NCI-H82 (cell line): ENCODE data around the gene CFAP299.

Experiments
- DNase-seq: peaks from one replicate; lab custom pipeline; 2025; lab: John Stamatoyannopoulos, UW

Gene CFAP299

GRCh38 chr4:80927420-80927819 is 591.9 kb downstream of the CFAP299 start:
- no peak for DNase-seq

- no peak for DNase-seq
Observed at GRCh38 chr4:80931631-80932081, 596.1 kb downstream of the CFAP299 start.

- DNase-seq = no peak
Observed at GRCh38 chr4:80948141-80948540, 612.6 kb downstream of the CFAP299 start.

DNA sequence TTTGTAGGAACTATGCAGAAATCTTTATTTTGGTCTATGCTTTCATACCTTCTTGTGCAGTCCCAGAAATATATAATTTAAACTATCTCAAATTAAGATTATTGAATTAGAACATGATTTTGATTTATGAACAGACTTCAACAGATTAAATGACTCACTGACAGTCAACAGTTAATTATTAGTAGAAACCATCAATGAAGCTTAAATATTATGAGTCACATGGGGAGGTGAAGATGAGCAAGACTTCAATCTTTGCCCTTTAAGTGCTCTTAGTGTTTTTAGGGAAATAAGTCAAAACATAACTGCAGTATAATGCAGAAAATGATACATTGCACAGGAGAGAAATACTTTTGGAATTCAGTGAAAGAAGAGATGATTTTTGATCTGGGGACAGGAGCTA is 613.5 kb downstream of the CFAP299 start:
- no peak for DNase-seq

DNA sequence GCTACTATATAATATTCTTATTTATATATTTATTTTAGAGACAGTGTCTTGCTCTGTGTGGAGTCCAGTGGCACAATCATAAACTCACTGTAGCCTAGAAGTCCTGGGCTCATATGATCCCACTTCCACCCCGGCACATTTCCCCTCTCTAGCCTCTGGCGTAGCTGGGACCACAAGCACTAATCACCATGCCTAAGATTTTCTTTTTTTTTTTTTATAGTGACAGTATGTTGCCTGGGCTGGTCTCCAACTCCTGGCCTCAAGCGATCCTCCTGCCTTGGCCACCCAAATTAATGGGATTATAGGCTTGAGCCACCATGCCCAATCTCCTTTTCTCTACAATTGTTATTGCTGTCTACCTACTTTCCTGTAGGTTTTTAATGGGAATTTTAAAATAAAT is 620.9 kb downstream of the CFAP299 start:
- peak; percentile 47 for DNase-seq

DNA sequence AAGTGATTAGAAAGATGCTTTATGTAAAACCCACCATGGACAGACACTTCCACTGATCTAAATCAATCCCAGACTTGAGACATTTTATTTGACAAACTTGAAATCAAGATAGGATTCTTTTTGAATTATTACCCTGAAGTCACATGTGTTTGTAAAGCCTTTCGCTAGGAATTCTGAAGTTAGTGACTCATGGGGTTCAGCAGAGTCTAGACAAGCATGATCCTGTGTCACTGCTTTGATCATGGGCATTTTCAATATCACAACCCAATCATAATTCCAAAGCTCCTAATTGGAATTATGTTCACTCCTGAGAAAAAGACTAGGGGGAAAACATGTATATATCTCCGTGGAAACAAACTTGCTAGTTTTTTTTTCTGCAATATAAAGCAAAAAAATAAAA is 627.5 kb downstream of the CFAP299 start:
- peak; percentile 16 for DNase-seq

- peak; percentile 72 for DNase-seq
Observed at GRCh38 chr4:80967346-80967745, 631.8 kb downstream of the CFAP299 start.

- DNase-seq = no peak
Observed at GRCh38 chr4:80980239-80980638, 644.7 kb downstream of the CFAP299 start.

- no peak for DNase-seq
Observed at GRCh38 chr4:80986011-80986410, 650.5 kb downstream of the CFAP299 start.

- DNase-seq = peak; percentile 84
Observed at GRCh38 chr4:80989921-80990544, 654.5 kb downstream of the CFAP299 start.

DNA sequence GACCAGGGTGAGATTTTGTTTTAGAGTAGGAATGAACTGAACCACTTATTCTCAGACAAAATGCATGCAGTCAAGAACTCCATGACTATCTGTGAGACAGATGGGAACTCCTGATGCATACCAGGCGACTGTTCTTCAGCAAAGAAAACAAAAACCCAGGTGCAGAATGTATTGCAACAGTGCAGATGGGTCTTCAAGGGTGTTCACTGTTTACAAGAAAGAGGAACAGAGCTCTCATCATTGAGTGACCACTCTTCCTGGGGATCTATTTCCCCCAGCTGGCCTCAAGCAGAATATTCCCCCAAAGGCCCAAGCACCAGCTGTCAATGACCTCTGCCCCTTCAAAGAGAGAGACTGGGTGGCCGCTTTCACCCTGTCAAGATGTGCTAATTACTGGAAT is 655.3 kb downstream of the CFAP299 start:
- DNase-seq = no peak

DNA sequence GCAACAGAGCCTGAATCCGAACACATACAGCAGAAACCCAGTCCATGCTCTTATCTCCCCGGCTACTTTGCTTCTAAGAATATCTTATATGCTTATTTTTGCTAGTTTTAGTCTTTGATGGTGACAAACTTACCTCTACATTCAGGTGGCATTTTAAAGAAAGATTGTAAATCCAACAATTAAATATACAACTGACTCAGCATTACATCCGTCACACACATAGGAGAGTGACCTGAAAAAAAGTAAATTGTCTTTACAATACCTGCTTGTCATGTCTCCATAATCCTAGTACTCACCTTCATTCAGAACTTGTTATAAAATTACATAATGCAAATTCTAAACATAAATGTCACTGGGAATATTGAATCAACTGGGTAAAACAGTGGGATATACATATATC is 664.4 kb downstream of the CFAP299 start:
- DNase-seq = no peak

GRCh38 chr4:81003597-81004111 is 668.1 kb downstream of the CFAP299 start:
- DNase-seq = no peak

- DNase-seq = no peak
Observed at GRCh38 chr4:81007417-81007816, 671.9 kb downstream of the CFAP299 start.
